NCI-H2029 (cell line): Measurements from ENCODE around the gene COLEC12.

Source experiments
- DNase-seq: peaks from one replicate; lab custom pipeline; 2025; lab: John Stamatoyannopoulos, UW

COLEC12 gene

DNA sequence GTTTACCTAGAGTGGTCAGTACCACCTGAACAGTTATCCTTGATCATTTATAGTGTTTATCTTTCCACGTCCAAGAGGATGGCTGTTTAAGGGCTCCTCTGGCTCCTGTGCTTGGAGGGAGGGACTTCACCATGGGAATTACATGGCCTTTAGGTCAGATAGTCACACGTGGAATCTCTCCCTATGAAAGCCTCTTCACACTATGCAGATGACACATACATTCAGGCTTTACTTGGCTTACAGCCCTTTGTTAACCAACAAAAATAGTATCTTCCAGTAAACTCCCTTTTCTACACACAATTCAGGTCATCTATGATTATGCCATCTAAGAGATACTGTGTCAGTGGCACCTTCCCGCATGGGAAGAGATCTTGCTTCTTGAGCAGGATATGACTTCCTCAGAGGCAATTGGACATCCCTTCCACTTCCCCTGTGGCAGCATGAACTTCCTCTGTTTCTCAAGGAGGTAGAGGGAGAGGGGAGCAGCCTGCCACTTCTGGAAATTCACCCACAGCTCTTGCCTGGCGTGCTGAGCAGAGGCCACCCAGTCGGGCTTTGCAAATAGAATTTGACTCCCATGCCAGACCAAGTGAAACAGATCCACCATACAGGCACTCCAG, 53.5 kb downstream of the COLEC12 start:
- DNase-seq = no peak

- no peak for DNase-seq
Observed at GRCh38 chr18:445055-445454, 55.4 kb downstream of the COLEC12 start.

DNA sequence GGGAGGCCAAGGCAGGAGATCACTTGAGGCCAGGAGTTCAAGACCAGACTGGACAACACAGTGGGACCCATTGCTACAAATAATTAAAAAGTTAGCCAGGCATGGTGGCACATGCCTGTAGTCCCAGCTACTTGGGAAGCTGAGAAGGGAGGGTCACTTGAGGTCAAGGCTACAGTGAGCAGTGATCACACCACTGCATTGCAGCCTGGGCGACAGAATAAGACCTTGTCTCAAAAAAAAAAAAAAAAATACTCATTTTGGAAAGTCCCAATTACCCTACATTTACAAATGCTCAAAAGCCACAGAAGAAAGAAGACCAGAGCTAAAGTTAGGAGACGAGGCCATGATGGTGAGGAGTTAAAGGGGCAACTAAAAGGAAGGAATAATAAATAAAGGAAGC, 61.9 kb downstream of the COLEC12 start:
- DNase-seq = no peak

GRCh38 chr18:435940-436339, 64.6 kb downstream of the COLEC12 start:
- DNase-seq = no peak

DNA sequence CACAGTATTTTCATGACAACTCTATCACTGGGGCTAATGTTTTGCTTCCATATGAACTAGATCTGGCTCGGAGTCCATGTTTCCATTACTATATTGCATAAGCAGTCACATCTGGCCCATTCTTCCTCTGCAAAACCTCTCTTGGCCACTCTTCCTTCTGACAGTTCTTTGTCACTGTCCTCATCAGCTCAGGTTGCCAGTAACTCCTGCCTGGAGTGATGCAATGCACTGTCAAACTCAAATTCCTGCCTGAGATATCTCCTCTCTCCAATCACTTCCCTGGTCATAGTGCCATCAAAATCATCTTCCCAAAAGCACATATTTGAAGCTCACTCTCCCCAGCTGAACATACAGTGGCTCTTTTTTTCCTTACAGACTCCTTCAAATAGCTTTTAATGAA, 66.1 kb downstream of the COLEC12 start:
- DNase-seq = no peak

DNA sequence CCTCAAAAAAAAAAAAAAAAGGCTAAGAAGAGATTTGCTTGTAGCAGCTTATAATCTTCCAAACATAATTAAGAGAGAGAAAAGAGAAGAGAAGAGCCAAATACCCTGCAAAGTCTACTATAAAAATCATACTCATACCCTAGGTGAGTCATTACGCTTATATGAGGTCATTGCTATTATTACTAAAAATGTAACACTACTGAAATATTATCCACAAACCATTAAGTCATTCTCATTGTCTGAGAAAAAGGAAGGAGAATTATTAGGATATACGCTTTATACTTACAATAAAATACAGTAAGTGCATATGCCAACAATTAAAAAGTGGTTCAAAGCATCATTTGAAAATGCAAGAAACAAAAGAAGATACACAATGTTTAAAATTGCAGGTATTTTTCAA, 66.5 kb downstream of the COLEC12 start:
- DNase-seq = no peak

GRCh38 chr18:433298-433697, 67.2 kb downstream of the COLEC12 start:
- DNase-seq = no peak

DNA sequence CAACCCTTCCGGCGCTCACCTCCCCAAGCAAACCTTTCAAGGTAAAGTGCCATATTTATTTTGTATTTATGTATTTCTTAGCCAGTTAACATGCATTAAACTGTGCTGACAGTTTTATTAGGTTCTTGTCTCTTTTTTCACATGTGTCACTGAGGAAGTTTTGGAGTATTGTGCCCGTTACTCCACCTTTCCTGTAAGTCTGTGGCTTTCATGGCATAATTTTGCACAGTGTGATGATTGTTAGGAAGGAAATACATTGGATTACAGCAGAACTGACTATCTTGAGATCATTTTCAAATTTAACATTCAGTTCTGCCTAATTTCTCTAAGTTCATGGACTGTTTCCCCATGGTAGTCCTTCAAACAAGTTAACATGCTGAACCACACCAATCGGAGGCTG, 67.7 kb downstream of the COLEC12 start:
- no peak for DNase-seq

DNA sequence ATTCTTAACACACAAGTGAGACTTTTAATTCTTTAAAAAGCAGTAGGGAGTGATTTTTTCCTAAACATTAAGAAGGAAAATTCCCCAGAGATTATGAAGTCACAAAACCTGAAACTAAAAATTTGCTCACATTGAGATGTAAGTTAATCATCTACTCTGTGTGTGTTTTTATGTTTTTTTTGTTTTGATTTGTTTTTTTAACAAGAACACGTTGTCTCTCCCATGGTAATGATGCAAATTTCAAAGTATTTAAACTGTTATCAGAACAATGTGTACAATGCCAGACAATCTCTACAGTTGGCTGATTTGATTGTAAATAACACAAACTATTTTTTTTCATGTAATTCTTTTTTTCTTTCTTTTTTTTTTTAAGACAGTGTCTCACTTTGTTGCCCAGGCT, 71.5 kb downstream of the COLEC12 start:
- DNase-seq = no peak

- no peak for DNase-seq
Observed at GRCh38 chr18:427005-427404, 73.5 kb downstream of the COLEC12 start.

DNA sequence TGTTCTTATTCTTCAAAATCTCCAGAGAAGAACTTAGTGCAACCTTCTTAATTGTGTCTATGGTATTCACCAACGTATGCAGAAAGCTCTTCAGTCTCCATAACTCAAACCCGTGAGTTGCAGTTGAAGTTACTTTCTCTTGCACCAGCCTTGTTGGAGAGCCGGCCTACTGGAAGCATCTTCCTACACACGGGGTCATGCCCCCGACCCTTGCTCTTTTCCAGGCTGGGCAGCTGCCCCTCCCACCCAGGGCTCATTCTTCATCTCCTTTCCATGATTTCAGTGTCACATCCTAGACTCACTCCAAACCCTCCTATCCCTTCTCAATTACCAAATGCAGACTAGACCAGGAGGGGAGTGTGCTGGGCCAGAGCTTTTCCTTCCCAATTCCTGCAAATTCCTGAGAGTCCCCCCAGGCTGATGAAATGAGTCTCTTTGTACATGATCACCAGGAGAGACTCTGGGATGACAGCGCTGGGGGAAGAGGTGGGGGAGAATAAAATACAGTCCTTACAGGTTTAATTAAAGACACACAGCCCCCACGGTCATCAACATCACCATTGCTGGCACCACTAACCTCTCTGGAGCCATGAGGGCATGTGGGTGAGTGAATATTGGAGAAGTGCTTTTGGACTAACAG, 75.3 kb downstream of the COLEC12 start:
- no peak for DNase-seq

DNA sequence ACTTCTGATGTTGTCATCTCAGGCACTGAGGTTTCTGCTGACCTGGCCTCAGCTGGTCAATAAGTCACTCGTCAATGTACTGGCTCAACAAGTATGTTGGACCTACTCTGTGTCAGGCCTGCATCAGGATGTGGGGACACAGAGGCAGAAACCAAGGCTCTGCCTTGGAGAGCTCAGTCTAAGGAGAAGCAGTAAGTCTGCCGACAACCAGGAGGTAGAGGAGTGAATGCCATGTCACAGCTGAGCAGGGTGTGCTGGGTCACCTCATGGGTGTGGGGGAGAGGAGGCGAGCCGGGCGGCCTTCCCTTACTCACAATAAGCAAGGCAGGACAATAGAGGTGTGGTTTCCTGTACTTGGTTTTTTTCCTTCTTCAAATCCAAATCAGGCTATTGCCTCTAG, 75.8 kb downstream of the COLEC12 start:
- DNase-seq = no peak

DNA sequence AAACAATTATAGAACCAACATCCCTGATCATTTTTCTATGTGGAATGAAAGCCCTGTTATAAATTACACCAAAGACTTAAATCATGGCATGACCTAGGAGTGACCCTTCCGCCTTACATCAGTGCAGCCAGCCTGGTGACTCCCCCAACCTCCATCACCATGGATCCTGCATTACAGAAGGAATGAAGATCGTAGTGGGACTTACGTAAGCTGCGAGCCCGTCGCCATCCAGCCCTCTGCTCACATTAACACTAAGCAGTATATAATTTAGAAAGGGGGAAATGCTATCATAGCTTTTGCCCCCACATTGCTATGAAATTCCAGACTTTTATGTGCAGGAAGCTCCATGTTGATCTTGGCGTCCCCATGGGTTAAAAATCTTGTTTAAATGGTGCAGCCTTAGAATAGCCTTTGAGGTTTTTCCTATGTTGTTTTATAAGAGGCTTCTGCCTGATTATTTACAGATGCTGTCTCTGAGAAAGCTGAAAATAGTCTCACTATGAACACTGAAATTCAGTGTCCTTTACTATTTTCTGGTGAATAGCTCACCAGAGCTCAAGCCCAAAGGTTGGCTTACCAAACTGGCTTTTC, 76.3 kb downstream of the COLEC12 start:
- no peak for DNase-seq

- DNase-seq = no peak
Observed at GRCh38 chr18:422966-423365, 77.5 kb downstream of the COLEC12 start.

- DNase-seq = no peak
Observed at GRCh38 chr18:421247-422155, 79.0 kb downstream of the COLEC12 start.

DNA sequence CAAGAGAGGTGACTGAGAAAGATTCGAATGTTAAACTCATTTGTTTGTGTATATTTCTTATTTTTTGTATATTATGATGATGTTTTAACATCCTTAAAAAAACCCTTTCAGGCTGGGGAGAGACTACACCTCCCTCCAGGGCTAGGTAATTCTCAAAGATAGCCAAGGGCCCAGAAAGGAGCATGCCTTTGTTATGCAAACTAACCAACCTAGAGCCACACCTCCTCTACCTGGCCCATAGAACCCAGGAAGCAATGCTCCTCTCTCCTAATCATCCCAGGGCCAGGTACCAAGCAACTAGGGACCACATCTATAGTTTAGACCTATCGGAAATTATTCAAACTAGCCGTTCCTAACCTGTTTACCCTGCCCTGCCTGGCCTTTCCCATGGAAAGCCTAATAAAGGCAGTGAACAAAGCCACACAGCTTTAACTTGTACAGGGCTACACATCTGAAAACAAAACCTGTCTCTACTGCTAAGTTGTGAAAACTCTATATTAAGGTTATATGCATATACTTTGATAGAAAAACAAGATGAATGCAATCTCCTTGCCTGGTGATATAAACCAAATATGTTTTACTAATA, 79.7 kb downstream of the COLEC12 start:
- DNase-seq = no peak

DNA sequence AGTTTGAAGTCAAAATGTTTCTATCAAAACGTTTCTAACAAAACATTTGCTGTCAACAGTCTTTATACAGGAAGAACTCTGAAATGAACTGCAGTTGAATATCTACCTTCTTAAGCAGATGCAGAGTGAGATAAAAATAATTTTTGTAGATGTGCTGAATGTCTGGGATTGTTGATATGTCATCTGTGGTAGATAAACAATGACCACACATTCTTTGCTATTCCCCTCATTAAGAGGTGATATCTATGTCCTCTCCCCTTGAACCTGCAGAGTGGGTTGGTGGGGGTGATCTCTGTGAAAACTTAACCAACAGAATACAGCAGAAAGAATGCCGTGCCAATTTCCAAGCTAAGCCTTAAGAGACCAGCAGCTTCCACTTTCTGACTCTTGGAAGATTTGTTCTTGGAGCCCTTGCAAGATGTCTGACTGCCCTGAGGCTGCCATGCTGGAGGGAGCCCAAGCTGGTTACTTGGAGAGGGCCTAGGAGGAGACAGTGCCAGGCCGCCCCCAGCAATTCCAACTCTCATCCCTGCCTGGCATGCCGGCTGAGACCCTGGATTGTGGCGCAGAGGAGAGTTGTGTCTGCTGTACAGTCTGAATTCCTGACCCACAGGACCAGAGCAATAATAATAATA, 80.8 kb downstream of the COLEC12 start:
- DNase-seq = no peak

DNA sequence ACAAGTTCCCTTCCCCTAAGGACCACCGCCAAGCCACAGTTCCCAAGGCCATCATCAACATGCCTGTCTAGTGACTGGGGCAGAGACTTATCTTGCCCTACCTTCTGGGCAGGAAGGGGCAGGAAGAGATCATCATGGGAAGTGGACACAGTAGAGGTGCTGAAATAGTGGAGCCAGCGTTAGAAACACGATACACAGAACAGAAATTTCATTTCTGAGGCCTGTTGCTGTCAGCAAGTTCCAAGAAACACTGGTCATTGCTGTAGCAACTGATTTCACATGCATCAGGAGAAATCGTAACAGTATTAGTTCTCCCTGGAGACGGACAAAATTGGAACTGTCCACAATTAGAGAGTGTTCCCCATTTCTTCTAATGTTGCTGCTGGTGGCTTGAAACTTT, 83.0 kb downstream of the COLEC12 start:
- no peak for DNase-seq

- DNase-seq = no peak
Observed at GRCh38 chr18:416930-417329, 83.6 kb downstream of the COLEC12 start.

GRCh38 chr18:415617-416612, 84.6 kb downstream of the COLEC12 start:
- DNase-seq = no peak

DNA sequence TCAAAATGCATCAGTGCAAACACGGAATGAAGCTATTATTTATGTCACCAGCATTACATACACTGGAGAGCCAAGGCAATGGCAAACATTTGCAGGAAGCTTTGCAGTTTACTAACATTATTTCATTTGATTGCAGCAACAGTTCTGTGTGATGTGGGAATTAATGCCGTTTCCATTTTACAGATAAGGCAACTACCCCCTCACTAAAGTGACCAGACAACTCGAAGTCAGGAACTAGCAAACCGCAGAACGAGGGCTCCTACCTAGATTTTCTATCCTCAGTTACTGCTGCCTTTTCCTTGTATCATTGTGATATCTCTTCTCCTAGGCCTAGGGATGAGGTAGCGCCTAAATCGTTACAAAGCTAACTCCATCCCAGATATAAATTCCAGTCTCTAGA, 85.5 kb downstream of the COLEC12 start:
- DNase-seq = no peak
